HEK293T (cell line): ENCODE data around the gene RPGRIP1L.

Experiments
- CTCF ChIA-PET: fragments of 350-600 bp; formaldehyde crosslinking; extraction: SDS; loops from one replicate; lab custom pipeline; 2021; ENCODE audit warnings: antibody characterized with exemption, inconsistent platforms; lab: Yijun Ruan, JAX
- POLR2A ChIA-PET: fragments of 350-600 bp; formaldehyde crosslinking; extraction: SDS; loops from one replicate; lab custom pipeline; 2020; ENCODE audit warnings: antibody characterized with exemption, inconsistent platforms; lab: Yijun Ruan, JAX
- DNase-seq: peaks from one replicate; pipeline ENCODE4 v3.0.0; 2012; ENCODE audit warnings: mixed read lengths; ENCODE audit errors: extremely low spot score
- ARNT ChIP-seq: fragments of 450-650 bp; IDR thresholded peaks from 2 replicates; pipeline ENCODE4 v1.6.1; 2017; ENCODE audit warnings: mild to moderate bottlenecking
- BHLHE40 ChIP-seq: fragments of 450-650 bp; IDR thresholded peaks from 2 replicates; pipeline ENCODE4 v1.6.1; 2016; ENCODE audit warnings: mild to moderate bottlenecking, moderate library complexity, borderline replicate concordance
- CTBP1 ChIP-seq: fragments of 450-650 bp; IDR thresholded peaks from 2 replicates; pipeline ENCODE4 v1.6.1; 2016; ENCODE audit warnings: borderline replicate concordance
- ELF4 ChIP-seq: fragments of 450-650 bp; IDR thresholded peaks from 2 replicates; pipeline ENCODE4 v1.6.1; 2017; ENCODE audit warnings: antibody characterized with exemption
- FOXA1 ChIP-seq: fragments of 450-650 bp; IDR thresholded peaks from 2 replicates; pipeline ENCODE4 v1.6.1; 2016; ENCODE audit warnings: mild to moderate bottlenecking
- FOXK2 ChIP-seq: fragments of 450-650 bp; IDR thresholded peaks from 2 replicates; pipeline ENCODE4 v1.6.1; 2016; ENCODE audit warnings: mild to moderate bottlenecking
- FOXM1 ChIP-seq: fragments of 450-650 bp; IDR thresholded peaks from 2 replicates; pipeline ENCODE4 v1.6.1; 2017; ENCODE audit warnings: mild to moderate bottlenecking, borderline replicate concordance
- HDGF ChIP-seq: fragments of 450-650 bp; IDR thresholded peaks from 2 replicates; pipeline ENCODE4 v1.6.1; 2017; ENCODE audit warnings: antibody characterized with exemption, borderline replicate concordance
- L3MBTL2 ChIP-seq: fragments of 450-650 bp; conservative IDR thresholded peaks from 2 replicates; pipeline ENCODE4 v1.6.1; 2016; ENCODE audit warnings: mild to moderate bottlenecking
- LEF1 ChIP-seq: fragments of 450-650 bp; IDR thresholded peaks from 2 replicates; pipeline ENCODE4 v1.6.1; 2017; ENCODE audit warnings: mild to moderate bottlenecking, borderline replicate concordance
- NFRKB ChIP-seq: fragments of 450-650 bp; IDR thresholded peaks from 2 replicates; pipeline ENCODE4 v1.6.1; 2016; ENCODE audit warnings: mild to moderate bottlenecking, moderate library complexity
- PKNOX1 ChIP-seq: fragments of 450-650 bp; IDR thresholded peaks from 2 replicates; pipeline ENCODE4 v1.6.1; 2016
- SP1 ChIP-seq: fragments of 450-650 bp; IDR thresholded peaks from 2 replicates; pipeline ENCODE4 v1.6.1; 2017
- SUZ12 ChIP-seq: fragments of 450-650 bp; IDR thresholded peaks from 2 replicates; pipeline ENCODE4 v1.6.1; 2016; ENCODE audit warnings: mild to moderate bottlenecking
- TARDBP ChIP-seq: fragments of 450-650 bp; IDR thresholded peaks from 2 replicates; pipeline ENCODE4 v1.6.1; 2016
- ZNF384 ChIP-seq: fragments of 450-650 bp; IDR thresholded peaks from 2 replicates; pipeline ENCODE4 v1.6.1; 2016

Gene RPGRIP1L

GRCh38 chr16:53744449-53744848 lies 40.8 kb upstream of the RPGRIP1L start:
- no peak for DNase-seq
- TF ChIP-seq CTBP1 (no peak), LEF1 (no peak), TARDBP (no peak), FOXK2 (no peak), FOXM1 (no peak), ARNT (no peak)
- POLR2A ChIA-PET: no interaction called here
- CTCF ChIA-PET: interaction anchor here (1.3 to 2.0 kb wide), 3 partner anchors 9 to 29 kb away, joined by 3 to 9 read pairs (median 5); no protein-coding TSS in a partner anchor

DNA sequence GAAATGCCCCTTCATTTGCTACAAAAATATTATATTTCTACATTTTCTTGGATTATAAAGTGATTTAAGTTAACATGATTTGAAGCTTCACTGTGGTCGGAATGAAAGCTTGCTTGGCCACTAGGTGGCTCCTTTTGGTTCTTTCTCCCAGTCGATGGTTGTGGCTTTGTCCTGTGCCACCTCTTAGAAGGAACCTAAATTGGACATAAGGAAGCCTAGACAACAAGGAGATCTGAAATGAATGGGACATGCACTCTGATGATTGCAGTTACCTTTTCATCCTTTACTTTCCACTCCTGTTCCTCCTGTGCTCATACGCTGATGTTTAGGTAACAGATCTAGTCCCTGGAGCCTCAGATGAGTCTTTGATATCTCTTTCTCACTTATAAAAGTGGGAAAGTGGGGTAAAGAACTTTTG lies 39.5 kb upstream of the RPGRIP1L start:
- peak; percentile 32 for DNase-seq
- ChIA-PET POLR2A (no interaction called here), CTCF (interaction anchor here (0.8 to 2.1 kb wide), 9 partner anchors 8 to 39 kb away, joined by 3 to 10 read pairs (median 5); partner anchors contain the start of gene FTO)
- TF ChIP-seq ELF4: no peak

- CTCF ChIA-PET: interaction anchor here (0.6 kb wide), 1 partner anchor 13 kb away, joined by 3 read pairs; no protein-coding TSS in a partner anchor
- no peak for DNase-seq
- TF ChIP-seq L3MBTL2 (no peak), SP1 (no peak), FOXK2 (no peak), LEF1 (no peak), HDGF (no peak), NFRKB (no peak), ZNF384 (no peak), PKNOX1 (no peak), TARDBP (no peak), FOXA1 (no peak), ARNT (no peak), SUZ12 (no peak), CTBP1 (no peak), FOXM1 (no peak), ELF4 (no peak)
- POLR2A ChIA-PET: no interaction called here
Measured at GRCh38 chr16:53741546-53741945, 37.9 kb upstream of the RPGRIP1L start.

DNA sequence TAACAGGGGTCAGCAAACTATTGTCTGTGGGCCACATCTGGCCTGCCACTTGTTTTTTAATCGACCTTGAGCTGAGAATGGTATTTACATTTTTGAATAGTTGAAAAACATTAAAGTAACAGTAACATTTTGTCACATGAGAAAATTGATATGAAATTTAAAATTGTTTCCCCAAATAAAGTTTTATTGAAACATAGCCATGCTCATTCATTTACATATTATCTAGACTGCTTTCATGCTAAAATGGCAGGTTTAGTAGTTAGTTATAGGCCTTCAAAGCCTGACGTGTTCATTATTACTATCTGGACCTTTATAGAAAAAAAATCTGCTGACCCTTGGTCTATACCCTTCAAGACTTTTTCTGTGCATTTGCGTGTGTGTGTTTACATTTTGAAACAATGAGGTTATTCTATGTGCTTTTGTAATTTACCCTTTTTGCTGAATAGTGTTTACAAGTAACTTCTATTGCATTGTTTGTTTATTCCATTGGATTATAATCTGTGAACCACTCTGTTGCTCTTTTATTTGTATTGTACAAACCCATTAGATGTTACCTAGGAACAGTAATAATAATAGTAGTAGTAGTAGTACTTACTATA lies 37.4 kb upstream of the RPGRIP1L start:
- CTCF ChIA-PET: interaction anchor here (0.6 to 0.7 kb wide), 3 partner anchors 13 to 503 kb away, joined by 3 read pairs; no protein-coding TSS in a partner anchor
- TF ChIP-seq CTBP1 (no peak), PKNOX1 (no peak), FOXK2 (no peak), BHLHE40 (no peak), SP1 (no peak), LEF1 (no peak)
- POLR2A ChIA-PET: no interaction called here
- DNase-seq: no peak

- no peak for DNase-seq
- TF ChIP-seq PKNOX1: peak; percentile 21; the same call in 1 of the 2 replicates
- no peak for TF ChIP-seq ARNT
- TF ChIP-seq BHLHE40: no peak
- TF ChIP-seq LEF1: no peak
- TF ChIP-seq TARDBP: no peak
- no peak for TF ChIP-seq ZNF384
- TF ChIP-seq SP1: no peak
- CTCF ChIA-PET: interaction anchor here (0.5 to 0.7 kb wide), 3 partner anchors 193 to 503 kb away, joined by 3 read pairs; no protein-coding TSS in a partner anchor
- POLR2A ChIA-PET: no interaction called here
Measured at GRCh38 chr16:53740476-53740875, 36.8 kb upstream of the RPGRIP1L start.

DNA sequence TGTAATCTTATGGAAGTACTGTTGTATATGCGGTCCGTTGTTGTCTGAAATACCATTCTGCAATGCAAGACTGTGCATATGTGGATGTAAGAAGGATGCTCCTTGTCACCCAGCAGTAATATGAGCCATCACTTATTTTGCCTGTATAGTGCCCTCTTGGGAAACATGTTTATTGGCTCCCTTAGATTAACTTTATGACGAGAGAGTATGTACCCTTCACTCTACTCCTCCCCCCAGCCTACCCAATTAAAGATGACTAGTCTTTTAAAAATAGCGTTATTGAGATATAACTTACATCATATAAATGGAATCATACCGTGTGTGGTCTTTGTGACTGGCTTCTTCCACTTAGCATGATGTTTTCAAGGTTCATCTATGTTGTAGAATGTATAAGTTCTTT lies 33.9 kb upstream of the RPGRIP1L start:
- CTCF ChIA-PET: no interaction called here
- TF ChIP-seq CTBP1 (peak; percentile 88), PKNOX1 (peak; percentile 51; the same call in 1 of the 2 replicates), BHLHE40 (no peak)
- peak; percentile 42 for DNase-seq
- POLR2A ChIA-PET: no interaction called here
